Measurements from ENCODE around the gene KLK11.

Gene KLK11

DNA sequence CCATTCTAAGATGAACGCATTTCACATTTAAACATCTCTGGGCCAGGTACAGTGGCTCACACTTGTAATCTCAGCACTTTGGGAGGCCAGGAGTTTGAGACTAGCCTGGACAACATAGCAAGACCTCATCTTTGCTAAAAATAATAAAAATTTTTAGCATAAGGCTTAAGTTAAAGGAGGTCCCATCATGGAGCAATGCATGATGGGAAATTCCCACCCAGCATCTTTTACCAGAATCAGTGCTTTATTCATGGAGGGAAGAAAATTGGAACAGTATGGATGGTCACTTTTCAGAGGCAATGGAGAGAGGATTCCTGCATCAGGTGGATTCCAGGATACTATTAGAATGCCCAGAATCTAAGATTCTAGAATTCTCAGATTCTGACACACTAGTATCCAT lies 21.2 kb downstream of the KLK11 start:
- peaks cover 35% of the 10 kb centered on the region; the same call in 1 of the 2 replicates for H3K27me3 ChIP-seq (ENCODE audit: insufficient read depth, low read length)
- no peaks in the 10 kb centered on the region for H3K36me3 ChIP-seq (ENCODE audit: insufficient read depth, low read length)
- H3K4me3 ChIP-seq (ENCODE audit: low read depth, low read length): no peak overlapping the region
- no peaks in the 10 kb centered on the region for H3K79me2 ChIP-seq (ENCODE audit: control insufficient read depth, insufficient read depth, low read length, unreplicated experiment)
- no peaks in the 10 kb centered on the region for H3K4me1 ChIP-seq (ENCODE audit: control insufficient read depth, insufficient read depth, low read length, unreplicated experiment)
- H3K27ac ChIP-seq (ENCODE audit: low read depth, low read length): no peak overlapping the region
- H2AFZ ChIP-seq (ENCODE audit: low read length, unreplicated experiment): no peak overlapping the region

DNA sequence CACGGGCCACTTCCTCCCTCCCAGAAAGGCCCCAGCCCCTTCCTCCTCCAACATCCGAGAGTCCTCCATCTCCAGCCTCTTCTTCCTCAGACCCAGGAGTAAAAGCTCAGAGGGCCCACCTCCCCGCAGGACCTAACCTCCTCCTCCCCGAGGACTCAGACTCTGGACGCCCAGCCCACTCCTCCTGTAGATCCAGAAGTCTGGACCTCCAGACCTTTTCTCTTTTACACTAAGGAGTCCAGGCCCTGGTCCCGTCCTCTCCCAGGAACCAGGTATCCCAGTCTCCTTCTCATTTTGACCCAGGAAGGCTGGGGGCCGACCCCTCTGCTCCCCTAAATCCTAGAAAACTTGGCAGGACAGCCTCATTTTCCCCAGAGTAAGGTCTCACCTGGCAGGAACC lies 23.1 kb downstream of the KLK11 start:
- Histone ChIP-seq H3K4me1 (ENCODE audit: control insufficient read depth, insufficient read depth, low read length, unreplicated experiment) (no peaks in the 10 kb centered on the region), H3K79me2 (ENCODE audit: control insufficient read depth, insufficient read depth, low read length, unreplicated experiment) (no peaks in the 10 kb centered on the region), H3K27me3 (ENCODE audit: insufficient read depth, low read length) (peaks cover 34% of the 10 kb centered on the region), H3K27ac (ENCODE audit: low read depth, low read length) (no peak overlapping the region), H3K4me3 (ENCODE audit: low read depth, low read length) (no peak overlapping the region), H2AFZ (ENCODE audit: low read length, unreplicated experiment) (no peak overlapping the region), H3K36me3 (ENCODE audit: insufficient read depth, low read length) (no peaks in the 10 kb centered on the region)

DNA sequence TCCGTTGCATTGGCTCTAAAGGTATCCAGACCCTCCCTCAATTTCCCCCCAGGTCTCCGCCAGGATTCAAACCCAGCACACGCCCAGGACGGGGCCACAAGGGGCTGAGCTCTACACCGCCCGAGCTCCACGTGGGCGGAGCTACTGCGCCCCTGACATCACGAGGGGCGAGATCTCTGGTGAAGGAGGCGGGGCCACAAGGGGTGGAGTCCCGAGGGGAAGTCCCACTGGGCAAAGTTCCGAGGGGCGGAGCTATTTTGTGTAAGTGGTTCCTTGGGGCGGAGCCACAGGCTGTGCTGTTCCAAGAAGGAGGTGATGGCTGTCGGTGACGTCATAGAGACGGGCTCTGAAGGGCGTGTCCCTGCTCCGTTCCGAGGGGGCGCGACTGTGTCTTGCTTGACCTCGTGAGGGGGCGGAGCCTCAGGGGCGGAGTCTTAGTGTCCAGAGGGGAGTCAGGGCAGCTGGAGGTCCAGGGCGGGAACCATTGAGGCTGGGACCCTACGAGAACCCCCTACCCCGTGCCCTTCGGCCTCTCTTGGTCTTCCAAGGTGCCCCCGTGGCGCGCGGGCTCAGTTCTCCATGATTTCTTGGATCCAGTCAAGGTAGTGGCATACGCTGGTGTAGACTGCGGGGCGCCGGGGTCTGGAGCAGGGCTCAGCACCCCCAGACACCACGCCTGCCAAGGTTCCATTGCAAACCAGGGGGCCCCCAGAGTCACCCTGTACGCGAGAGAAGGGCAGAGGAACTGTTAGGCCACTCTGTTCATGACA lies 23.7 kb downstream of the KLK11 start:
- no peaks in the 10 kb centered on the region for H3K79me2 ChIP-seq (ENCODE audit: control insufficient read depth, insufficient read depth, low read length, unreplicated experiment)
- H3K4me3 ChIP-seq (ENCODE audit: low read depth, low read length): no peak overlapping the region
- H3K4me1 ChIP-seq (ENCODE audit: control insufficient read depth, insufficient read depth, low read length, unreplicated experiment): no peaks in the 10 kb centered on the region
- peaks cover 34% of the 10 kb centered on the region for H3K27me3 ChIP-seq (ENCODE audit: insufficient read depth, low read length)
- H3K27ac ChIP-seq (ENCODE audit: low read depth, low read length): no peak overlapping the region
- H3K36me3 ChIP-seq (ENCODE audit: insufficient read depth, low read length): no peaks in the 10 kb centered on the region
- no peak overlapping the region for H2AFZ ChIP-seq (ENCODE audit: low read length, unreplicated experiment)

DNA sequence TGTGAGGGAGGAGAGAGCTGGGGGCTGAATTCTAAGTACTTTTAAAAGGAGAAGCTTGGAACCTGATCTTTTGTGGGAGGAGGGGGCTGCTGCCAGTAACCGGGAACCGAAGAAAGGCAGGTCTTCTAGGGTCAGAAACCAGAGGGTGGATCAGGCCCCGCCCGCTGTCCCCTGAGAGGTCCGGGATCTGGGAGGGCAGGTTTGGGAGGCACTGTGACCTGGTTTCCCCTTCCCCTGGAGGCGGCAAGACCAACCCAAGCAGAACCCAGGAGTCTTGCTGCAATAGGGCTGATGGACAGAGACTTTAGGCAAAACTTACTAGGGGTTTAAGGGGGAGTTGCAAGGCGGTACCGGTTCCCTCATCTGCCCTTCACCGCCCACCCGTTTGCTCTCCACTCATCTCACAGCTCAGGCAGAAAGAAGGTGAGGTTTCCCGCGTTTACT lies 24.3 kb downstream of the KLK11 start:
- H3K79me2 ChIP-seq (ENCODE audit: control insufficient read depth, insufficient read depth, low read length, unreplicated experiment): no peaks in the 10 kb centered on the region
- no peak overlapping the region for H3K27ac ChIP-seq (ENCODE audit: low read depth, low read length)
- peaks cover 28% of the 10 kb centered on the region for H3K27me3 ChIP-seq (ENCODE audit: insufficient read depth, low read length)
- H3K4me3 ChIP-seq (ENCODE audit: low read depth, low read length): no peak overlapping the region
- H2AFZ ChIP-seq (ENCODE audit: low read length, unreplicated experiment): no peak overlapping the region
- no peaks in the 10 kb centered on the region for H3K4me1 ChIP-seq (ENCODE audit: control insufficient read depth, insufficient read depth, low read length, unreplicated experiment)
- H3K36me3 ChIP-seq (ENCODE audit: insufficient read depth, low read length): no peaks in the 10 kb centered on the region

DNA sequence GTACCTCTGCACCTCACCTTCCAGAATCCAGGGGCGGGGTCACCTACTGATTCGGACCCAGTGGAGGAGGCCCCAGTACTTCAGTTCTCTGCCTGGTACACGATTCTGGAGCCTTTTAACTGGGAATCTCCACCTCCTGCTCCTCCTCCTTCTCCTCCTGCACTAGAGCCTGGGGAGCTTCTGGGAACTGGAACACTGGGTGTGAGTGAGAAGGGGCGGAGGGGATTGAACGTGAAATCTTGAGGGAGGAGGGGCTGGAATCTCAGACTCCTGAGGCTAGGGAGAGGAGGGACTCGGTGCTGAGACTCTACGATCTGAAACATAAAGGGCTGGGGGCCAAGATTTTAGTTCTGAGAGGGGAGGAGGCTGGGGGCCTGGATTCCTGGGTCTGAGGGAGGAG lies 24.9 kb downstream of the KLK11 start, which contains the start of gene KLK8:
Gene KLK8, minus strand, starts transcription at position 90 of the 400 bp plus-strand sequence. CDS start 437 bp downstream, outside the sequence.
- H2AFZ ChIP-seq (ENCODE audit: low read length, unreplicated experiment): no peak within 1 kb of the TSS
- no peaks in the 10 kb centered on the region for H3K4me1 ChIP-seq (ENCODE audit: control insufficient read depth, insufficient read depth, low read length, unreplicated experiment)
- no peak within 1 kb of the TSS for H3K27ac ChIP-seq (ENCODE audit: low read depth, low read length)
- H3K27me3 ChIP-seq (ENCODE audit: insufficient read depth, low read length): peaks cover 29% of the 10 kb centered on the region
- H3K79me2 ChIP-seq (ENCODE audit: control insufficient read depth, insufficient read depth, low read length, unreplicated experiment): no peaks in the 10 kb centered on the region
- no peak within 1 kb of the TSS for H3K4me3 ChIP-seq (ENCODE audit: low read depth, low read length)
- no peaks in the 10 kb centered on the region for H3K36me3 ChIP-seq (ENCODE audit: insufficient read depth, low read length)

DNA sequence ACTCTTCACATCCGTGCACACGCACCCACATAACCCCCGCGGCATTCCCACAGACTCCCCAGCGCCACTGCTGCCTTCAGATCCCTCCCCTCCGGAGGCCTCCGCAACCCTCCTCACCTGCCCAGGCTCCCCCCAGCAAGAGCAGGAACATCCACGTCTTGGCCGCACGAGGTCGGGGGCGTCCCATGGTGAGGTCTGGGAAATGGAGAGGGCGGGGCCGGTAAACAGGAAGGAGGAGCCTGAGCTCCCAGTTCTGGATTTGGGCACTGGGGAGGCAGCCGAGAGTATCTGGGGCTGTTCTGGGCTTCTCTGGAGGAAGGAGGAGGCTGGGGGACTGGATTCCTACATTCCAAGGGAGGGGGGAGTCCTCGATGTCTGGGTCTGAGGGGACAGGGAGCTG lies 25.4 kb downstream of the KLK11 start:
- Histone ChIP-seq H3K4me3 (ENCODE audit: low read depth, low read length) (no peak overlapping the region), H2AFZ (ENCODE audit: low read length, unreplicated experiment) (no peak overlapping the region), H3K36me3 (ENCODE audit: insufficient read depth, low read length) (no peaks in the 10 kb centered on the region), H3K27me3 (ENCODE audit: insufficient read depth, low read length) (peaks cover 24% of the 10 kb centered on the region), H3K27ac (ENCODE audit: low read depth, low read length) (no peak overlapping the region), H3K4me1 (ENCODE audit: control insufficient read depth, insufficient read depth, low read length, unreplicated experiment) (no peaks in the 10 kb centered on the region), H3K79me2 (ENCODE audit: control insufficient read depth, insufficient read depth, low read length, unreplicated experiment) (no peaks in the 10 kb centered on the region)

DNA sequence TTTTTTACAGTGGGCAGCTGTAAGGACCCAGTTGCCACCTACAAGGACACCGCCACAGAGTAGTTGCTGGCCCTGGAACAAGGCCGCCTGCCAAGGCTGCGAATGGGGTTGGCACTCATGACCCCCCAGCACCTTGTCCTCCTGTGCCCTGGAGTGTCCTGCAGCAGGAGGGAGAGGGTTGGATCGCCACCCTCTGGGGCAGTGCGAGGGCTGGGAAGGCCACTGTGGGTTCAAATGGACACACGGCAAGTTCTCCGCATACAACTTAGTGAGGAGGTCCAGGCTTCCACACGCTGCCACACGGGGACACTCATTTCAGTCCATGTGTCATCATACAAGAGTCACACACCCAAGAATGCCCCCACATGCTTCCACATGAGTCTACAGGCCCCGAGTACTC lies 26.0 kb downstream of the KLK11 start:
- Histone ChIP-seq H3K4me3 (ENCODE audit: low read depth, low read length) (no peak overlapping the region), H3K27me3 (ENCODE audit: insufficient read depth, low read length) (peaks cover 23% of the 10 kb centered on the region), H2AFZ (ENCODE audit: low read length, unreplicated experiment) (no peak overlapping the region), H3K27ac (ENCODE audit: low read depth, low read length) (no peak overlapping the region), H3K4me1 (ENCODE audit: control insufficient read depth, insufficient read depth, low read length, unreplicated experiment) (no peaks in the 10 kb centered on the region), H3K36me3 (ENCODE audit: insufficient read depth, low read length) (no peaks in the 10 kb centered on the region), H3K79me2 (ENCODE audit: control insufficient read depth, insufficient read depth, low read length, unreplicated experiment) (no peaks in the 10 kb centered on the region)

DNA sequence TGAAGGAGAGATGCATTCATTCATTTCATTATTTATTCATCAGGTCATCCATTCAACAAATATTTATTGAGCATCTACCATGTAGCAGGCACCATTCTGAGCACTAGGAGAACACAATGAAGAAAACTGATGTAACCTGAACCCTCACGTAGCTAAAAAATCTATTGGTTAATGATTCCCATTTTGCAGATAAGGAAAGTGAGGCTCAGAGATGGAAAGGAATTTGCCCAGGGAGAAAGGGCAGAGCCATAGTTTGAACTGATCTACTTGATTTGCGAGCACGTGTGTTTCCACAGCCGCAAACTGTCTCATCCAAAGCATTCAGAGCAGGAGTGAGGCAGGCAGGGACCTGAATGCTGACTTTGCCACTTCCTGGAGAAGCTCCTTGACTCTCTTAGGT lies 27.7 kb downstream of the KLK11 start:
- no peak overlapping the region for H3K4me3 ChIP-seq (ENCODE audit: low read depth, low read length)
- no peak overlapping the region for H3K27ac ChIP-seq (ENCODE audit: low read depth, low read length)
- H3K27me3 ChIP-seq (ENCODE audit: insufficient read depth, low read length): peaks cover 16% of the 10 kb centered on the region
- H3K79me2 ChIP-seq (ENCODE audit: control insufficient read depth, insufficient read depth, low read length, unreplicated experiment): no peaks in the 10 kb centered on the region
- no peaks in the 10 kb centered on the region for H3K4me1 ChIP-seq (ENCODE audit: control insufficient read depth, insufficient read depth, low read length, unreplicated experiment)
- no peak overlapping the region for H2AFZ ChIP-seq (ENCODE audit: low read length, unreplicated experiment)
- no peaks in the 10 kb centered on the region for H3K36me3 ChIP-seq (ENCODE audit: insufficient read depth, low read length)

DNA sequence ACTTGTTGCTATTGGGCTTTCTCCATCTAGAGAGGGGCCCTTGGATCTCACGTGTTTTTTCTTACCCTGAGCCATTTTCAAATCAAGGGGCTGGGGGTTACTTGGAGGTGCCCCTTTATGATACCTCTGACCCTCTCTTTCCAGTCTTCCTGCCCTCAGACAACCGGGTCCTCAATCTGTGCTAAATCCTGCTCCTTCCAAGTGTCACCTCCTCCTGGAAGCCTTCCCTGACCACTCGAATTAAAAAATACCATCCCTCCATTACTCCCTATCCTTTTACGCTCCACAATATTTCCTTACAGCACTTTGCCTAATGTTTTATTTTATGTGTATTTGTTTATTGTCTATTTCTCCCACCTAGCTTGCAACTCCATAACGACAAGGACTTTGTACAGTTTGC lies 28.4 kb downstream of the KLK11 start:
- Histone ChIP-seq H3K27ac (ENCODE audit: low read depth, low read length) (no peak overlapping the region), H3K36me3 (ENCODE audit: insufficient read depth, low read length) (no peaks in the 10 kb centered on the region), H2AFZ (ENCODE audit: low read length, unreplicated experiment) (no peak overlapping the region), H3K4me1 (ENCODE audit: control insufficient read depth, insufficient read depth, low read length, unreplicated experiment) (no peaks in the 10 kb centered on the region), H3K27me3 (ENCODE audit: insufficient read depth, low read length) (peaks cover 16% of the 10 kb centered on the region), H3K79me2 (ENCODE audit: control insufficient read depth, insufficient read depth, low read length, unreplicated experiment) (no peaks in the 10 kb centered on the region), H3K4me3 (ENCODE audit: low read depth, low read length) (no peak overlapping the region)

DNA sequence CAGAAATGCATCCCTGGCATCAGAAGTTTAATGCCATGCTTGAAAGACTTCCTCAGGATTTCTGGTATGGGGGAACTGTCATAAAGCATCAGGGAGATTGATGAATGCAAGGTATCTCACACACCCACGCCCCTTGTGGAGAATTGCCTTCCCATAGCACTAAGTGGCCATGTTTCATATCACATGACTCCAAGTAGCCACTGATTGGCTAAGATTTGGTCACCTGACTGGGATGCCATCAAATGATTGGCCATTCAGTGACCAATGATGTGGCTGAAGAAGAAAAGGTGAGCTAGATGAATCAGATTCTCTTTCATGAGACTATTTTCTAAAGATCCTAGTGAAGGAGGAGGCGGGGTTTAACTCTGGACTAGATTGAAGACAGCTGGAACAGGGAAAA lies 32.3 kb downstream of the KLK11 start:
- Histone ChIP-seq H3K36me3 (ENCODE audit: insufficient read depth, low read length) (no peaks in the 10 kb centered on the region), H3K4me1 (ENCODE audit: control insufficient read depth, insufficient read depth, low read length, unreplicated experiment) (no peaks in the 10 kb centered on the region), H3K4me3 (ENCODE audit: low read depth, low read length) (no peak overlapping the region), H3K79me2 (ENCODE audit: control insufficient read depth, insufficient read depth, low read length, unreplicated experiment) (no peaks in the 10 kb centered on the region), H3K27ac (ENCODE audit: low read depth, low read length) (no peak overlapping the region), H2AFZ (ENCODE audit: low read length, unreplicated experiment) (no peak overlapping the region), H3K27me3 (ENCODE audit: insufficient read depth, low read length) (peaks cover 24% of the 10 kb centered on the region)

DNA sequence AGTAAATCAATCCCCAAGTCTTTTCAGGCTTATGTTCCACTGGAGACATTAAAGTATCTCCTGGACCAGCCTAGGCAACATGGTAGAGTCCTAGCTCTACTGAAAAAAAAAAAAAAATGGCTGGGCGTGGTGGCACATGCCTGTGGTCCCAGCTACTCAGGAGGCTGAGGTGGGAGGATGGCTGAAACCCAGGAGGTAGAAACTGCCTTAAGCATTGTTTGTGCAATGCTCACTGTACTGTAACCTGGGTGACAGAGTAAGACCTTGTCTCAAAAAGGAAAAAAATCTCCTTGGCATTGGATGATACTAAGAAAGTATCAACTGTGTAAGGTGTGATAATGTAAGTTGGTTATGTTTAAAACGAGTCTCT lies 33.8 kb downstream of the KLK11 start:
- no peak overlapping the region for H3K4me3 ChIP-seq (ENCODE audit: low read depth, low read length)
- peaks cover 25% of the 10 kb centered on the region for H3K27me3 ChIP-seq (ENCODE audit: insufficient read depth, low read length)
- H3K4me1 ChIP-seq (ENCODE audit: control insufficient read depth, insufficient read depth, low read length, unreplicated experiment): no peaks in the 10 kb centered on the region
- no peak overlapping the region for H2AFZ ChIP-seq (ENCODE audit: low read length, unreplicated experiment)
- H3K27ac ChIP-seq (ENCODE audit: low read depth, low read length): no peak overlapping the region
- H3K79me2 ChIP-seq (ENCODE audit: control insufficient read depth, insufficient read depth, low read length, unreplicated experiment): no peaks in the 10 kb centered on the region
- no peaks in the 10 kb centered on the region for H3K36me3 ChIP-seq (ENCODE audit: insufficient read depth, low read length)
